Measurements from ENCODE around the gene PELI1.

Gene PELI1

DNA sequence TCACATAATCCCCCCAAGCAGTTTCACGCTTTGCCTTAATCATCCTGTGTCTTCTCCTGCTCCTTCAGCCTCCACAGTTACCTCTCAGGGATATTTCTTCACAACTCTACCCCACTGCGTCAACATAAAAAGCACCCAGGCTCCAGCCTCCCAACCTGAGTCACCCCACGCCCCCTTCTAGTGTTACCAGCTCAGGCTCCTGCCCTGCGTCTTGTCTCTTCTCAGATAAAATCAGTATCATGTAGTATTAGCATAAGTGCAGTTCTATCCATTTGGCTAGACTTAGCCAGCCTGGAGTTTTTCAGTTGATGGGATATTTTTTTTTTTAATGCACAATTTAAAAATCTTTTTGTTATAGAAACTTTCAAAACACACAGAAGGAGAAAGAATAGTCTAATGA is 9.6 kb upstream of the PELI1 start:
- no peak for DNase-seq

- no peak for DNase-seq
Observed at GRCh38 chr2:64151476-64151875, 7.3 kb upstream of the PELI1 start.

DNA sequence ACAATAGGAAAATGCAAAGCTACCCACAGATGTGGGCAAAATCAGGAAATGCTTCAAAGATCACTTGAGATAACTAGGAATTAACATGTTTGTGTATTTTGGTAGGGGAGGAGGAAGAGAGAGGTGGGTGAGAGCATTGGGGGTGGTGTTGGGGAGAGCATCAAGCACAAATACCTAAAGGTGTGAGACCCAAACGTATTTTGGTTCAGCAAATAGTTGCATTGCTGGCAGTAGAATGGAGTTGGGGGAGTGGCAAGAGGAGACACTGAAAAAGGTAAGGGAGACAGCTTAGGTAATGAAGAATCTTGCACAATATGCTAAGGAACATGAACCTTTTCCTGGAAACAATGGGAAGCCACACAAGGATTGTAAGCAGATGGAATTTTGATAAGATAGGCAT is 1.5 kb upstream of the PELI1 start:
- no peak for DNase-seq

DNA sequence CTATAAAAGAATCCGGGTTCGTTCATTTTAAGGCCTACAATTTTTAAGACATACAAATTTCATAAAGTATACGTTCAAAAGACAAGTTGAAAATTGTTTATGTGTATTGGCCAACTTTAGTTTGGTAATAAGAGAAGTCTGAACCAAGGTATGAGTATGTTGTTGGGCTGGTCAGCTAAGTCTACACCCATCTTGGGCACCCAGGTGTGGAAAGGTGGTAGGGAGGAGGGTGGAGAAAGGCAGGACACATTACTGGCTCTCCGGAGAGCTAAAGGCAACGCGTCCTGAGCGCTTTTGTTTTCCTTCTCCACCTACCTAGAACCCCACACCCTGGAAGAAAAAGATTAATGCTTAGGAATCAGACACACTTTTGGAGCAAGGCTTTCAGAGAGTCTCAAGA is 899 bp upstream of the PELI1 start:
- DNase-seq, result no peak

GRCh38 chr2:64143169-64144056 is 807 bp downstream of the PELI1 start:
- peak; percentile 61 for DNase-seq

GRCh38 chr2:64142741-64143168 is 1.5 kb downstream of the PELI1 start:
- DNase-seq, result no peak

DNA sequence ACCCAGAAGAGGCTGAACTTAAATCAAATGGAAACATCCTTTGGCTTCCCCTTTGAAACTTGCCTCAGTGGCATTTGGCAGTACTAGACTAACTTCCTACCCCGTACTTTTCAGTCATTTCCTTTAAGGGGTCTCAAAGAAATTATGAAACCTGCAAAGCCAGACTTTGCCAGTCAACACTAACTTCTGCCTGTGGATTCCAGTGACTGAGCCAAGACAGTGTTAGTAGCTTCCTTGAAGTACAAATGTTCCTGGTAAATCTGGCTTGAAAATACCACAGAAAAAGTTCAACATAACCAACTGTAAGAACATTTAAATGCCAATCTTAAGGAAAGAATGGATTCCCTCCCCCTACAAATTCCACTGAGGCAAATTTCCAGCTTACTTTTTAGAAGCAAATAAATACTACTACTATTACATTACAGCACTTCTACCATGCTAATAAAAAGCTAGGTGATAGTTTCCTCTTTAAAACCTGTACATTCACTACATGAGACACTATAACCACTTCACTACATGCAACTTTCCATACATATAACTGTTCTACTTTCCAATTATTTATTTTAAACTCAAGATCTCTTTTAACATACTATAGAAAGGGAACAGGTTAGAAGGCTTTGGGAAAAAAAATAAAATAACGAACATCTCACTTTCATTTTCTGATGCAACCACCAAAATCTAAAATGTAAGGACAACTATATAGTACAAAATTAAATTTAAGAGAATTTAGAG is 2.4 kb downstream of the PELI1 start:
- DNase-seq, result no peak

GRCh38 chr2:64140665-64141200 is 3.5 kb downstream of the PELI1 start:
- no peak for DNase-seq

GRCh38 chr2:64139956-64140355 is 4.3 kb downstream of the PELI1 start:
- DNase-seq, result no peak

- DNase-seq, result no peak
Observed at GRCh38 chr2:64137996-64138395, 6.2 kb downstream of the PELI1 start.

DNA sequence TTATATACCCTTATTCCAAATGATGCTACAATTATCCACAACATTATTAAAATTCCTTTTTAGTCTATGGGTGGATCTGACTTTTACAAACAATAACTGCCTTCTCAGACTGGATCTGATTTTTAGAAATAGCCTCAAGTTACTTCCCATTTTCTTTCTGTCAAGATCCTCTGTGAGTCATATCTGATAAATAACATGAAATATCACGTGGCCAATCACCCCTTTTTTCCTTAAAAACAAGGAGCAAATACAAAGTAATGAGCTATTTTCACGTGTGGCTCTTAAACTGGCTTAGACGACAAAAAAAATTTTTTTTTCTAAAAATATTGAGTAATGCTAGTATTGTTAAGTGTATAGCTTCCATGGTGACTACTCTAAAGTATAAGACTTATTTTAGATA is 6.7 kb downstream of the PELI1 start:
- DNase-seq, result no peak

DNA sequence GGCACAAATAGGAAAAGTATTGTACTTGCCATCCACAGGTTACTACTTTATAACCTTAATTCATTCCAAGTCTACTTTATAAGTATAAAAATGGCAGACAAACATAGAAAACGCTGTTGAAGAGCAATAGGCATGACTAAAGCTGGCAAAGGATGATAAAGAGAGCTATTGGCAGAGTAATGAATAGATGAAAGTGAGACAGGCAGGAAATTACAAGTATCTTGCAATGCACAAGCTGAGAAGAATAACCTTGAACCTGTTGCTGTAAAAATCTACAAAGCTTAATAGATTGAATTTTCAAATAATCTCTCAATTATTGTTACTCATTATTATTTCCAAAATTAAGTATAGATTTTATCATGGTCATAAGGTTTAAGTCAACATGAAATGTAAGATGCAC is 8.8 kb downstream of the PELI1 start:
- DNase-seq, result no peak

GRCh38 chr2:64134813-64135212 is 9.4 kb downstream of the PELI1 start:
- no peak for DNase-seq

GRCh38 chr2:64133828-64134227 is 10.4 kb downstream of the PELI1 start:
- no peak for DNase-seq

GRCh38 chr2:64133354-64133753 is 10.9 kb downstream of the PELI1 start:
- DNase-seq, result no peak

GRCh38 chr2:64130333-64130732 is 13.9 kb downstream of the PELI1 start:
- no peak for DNase-seq

DNA sequence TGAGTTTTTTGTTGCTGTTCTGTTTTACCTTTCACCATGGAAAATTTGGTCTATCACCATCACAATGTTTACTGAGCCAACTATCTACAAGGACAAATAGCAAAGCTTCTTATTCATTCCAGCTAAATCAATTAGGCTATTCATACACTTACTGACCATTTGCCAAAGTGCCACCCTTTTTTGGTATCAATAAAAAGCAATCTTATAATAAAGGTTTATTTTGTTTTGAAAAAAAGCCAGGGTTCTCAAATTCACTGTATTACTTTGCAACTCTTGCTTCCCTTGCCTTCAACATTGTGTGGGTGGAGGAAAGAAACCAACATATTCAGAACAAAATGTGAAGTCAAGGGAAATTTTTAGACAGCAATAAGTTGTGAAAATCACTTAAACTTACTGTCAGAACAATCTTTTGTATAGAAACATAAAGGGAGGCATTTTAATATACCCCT is 15.3 kb downstream of the PELI1 start:
- DNase-seq, result no peak

DNA sequence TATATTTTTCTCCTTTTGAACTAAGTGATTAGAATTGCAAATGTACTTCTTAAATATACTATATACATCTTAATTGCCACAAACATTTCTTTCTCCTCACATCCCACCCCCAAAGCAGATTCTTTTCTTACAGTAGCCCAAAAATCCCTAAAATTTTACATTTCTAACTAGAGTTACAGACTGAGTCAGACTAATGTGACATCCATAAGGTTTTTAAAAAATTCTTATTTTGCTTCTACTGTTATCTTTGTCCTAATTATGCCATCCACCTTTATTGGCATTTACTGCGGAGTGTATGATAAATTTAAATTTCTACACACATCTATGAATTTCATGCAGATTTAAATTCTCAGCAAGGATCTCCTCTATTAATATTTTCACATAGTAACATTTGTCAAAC is 15.8 kb downstream of the PELI1 start:
- no peak for DNase-seq

GRCh38 chr2:64127119-64127518 is 17.1 kb downstream of the PELI1 start:
- DNase-seq, result no peak

DNA sequence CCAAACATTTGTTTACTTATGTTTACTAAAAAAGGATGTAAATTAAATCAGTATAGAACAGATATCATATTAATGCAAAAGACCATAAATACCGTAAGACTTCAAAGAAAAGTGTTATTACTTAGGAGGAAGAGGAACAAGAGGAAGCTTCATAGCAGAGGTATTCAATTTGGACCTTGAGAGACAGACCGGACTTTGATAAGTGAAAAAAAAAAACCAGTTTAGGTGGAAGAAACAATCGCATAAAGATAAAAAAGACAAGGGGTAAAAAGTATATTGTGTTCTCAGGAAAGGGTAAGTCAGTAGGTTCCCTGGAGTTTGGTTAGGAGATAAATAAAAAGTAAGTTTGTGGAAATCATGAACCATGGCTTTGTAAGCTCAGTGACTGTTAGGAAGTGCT is 17.6 kb downstream of the PELI1 start:
- DNase-seq, result no peak

DNA sequence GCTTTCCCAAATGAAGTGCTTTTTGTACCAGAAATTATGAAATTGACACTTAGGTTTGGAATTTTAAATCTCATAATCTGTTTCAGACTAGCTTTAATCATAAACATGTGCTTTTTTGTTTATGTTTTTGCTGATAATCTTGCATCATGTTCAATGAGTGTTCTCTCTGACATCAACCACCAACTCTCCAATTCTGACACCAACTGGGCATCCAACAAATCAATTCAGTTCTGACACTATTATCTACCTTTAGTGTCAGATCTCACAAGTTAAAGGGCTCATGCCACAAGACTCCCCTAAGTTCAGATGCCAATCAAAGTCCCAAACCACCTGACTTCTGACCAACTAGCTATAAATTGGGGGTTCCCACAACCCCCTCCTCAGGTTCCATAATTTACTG is 19.6 kb downstream of the PELI1 start:
- no peak for DNase-seq

DNA sequence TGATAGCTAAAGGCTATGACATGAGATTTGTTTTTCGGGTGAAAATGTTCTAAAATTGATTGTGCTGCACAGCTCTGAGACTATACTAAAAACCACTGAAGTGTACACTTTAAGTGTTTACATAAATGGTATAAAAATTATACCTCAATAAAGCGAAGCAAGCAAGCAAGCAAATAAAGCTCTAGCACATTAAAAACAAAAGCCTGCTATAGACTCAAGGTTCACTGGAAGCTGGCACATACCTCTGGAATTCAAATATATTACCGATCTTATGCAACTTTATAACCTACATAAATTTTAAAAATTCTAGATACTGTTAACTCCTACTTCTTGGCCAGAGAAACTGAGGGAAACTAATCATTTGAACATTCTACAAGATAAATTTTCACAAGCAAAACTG is 20.1 kb downstream of the PELI1 start:
- no peak for DNase-seq

- DNase-seq, result no peak
Observed at GRCh38 chr2:64123740-64124139, 20.5 kb downstream of the PELI1 start.

GRCh38 chr2:64122358-64122757 is 21.9 kb downstream of the PELI1 start:
- no peak for DNase-seq

Measured in right hindlimb (tissue), 1 donor.